ENCODE measurements around the gene PRAME. TPM values are rescaled to one million over a fixed set of nuclear protein-coding genes. Genes with fewer than 3 reads are reported as not detected.

Gene PRAME
- total and polyA plus RNA-seq, 2 donors (not counting 3 experiments of a cell fraction or from before 2014, with no cell fraction given) = 0.07 TPM; not detected in 1

- Histone ChIP-seq H2AFZ (ENCODE audit: low read depth, low read length) (no peak overlapping the region), H4K20me1 (replicated peaks; ENCODE audit: control insufficient read depth, extremely low read depth, insufficient read depth, low read length) (no peaks in the 10 kb centered on the region), H3K27me3 (ENCODE audit: control insufficient read depth in 2 of 2, insufficient read depth in 2 of 2, low read length in 2 of 2) (peaks cover 7 to 17% of the 10 kb centered on the region in 2 experiments), H3K4me2 (ENCODE audit: insufficient read depth, low read length) (no peak overlapping the region), H3K9me1 (replicated peaks; ENCODE audit: control insufficient read depth, extremely low read depth, insufficient read depth, low read length) (no peaks in the 10 kb centered on the region), H3K4me3 (replicated peaks in 1 of 3; ENCODE audit: insufficient read depth in 1 of 3, low read depth in 1 of 3, low read length in 3 of 3) (no peak overlapping the region), H3K36me3 (ENCODE audit: control insufficient read depth in 2 of 2, extremely low read depth in 1 of 2, insufficient read depth in 2 of 2, low read length in 2 of 2) (no peaks in the 10 kb centered on the region), H3K27ac (ENCODE audit: insufficient read depth, low read depth, low read length) (no peak overlapping the region), H3K9ac (replicated peaks; ENCODE audit: extremely low read depth, insufficient read depth, low read length) (no peak overlapping the region), H3K9me3 (replicated peaks; ENCODE audit: control insufficient read depth, insufficient read depth, low read length) (no peaks in the 10 kb centered on the region), H3K4me1 (ENCODE audit: control insufficient read depth, extremely low read depth, insufficient read depth, low read length) (no peaks in the 10 kb centered on the region), H3K79me2 (ENCODE audit: control insufficient read depth, insufficient read depth, low read length) (no peaks in the 10 kb centered on the region)
- DNase-seq (ENCODE audit: low read depth, low spot score) = no peak
- POLR2A ChIA-PET = no interaction called here
- CTCF ChIA-PET = interaction anchor here (1.2 to 4.3 kb wide), 2 partner anchors 10 to 19 kb away, joined by 4 to 126 read pairs; partner anchors contain the start of gene PRAME
- BruUV-seq (replicated peaks) = no TSS peak
- no peak for FAIRE-seq
- dilution Hi-C loops (cut with MboI; ENCODE audit: extremely low pct_ligation_motif_present, low sequenced_read_pairs) (no loop called here), intact Hi-C loops (cut with micrococcal nuclease) (no loop called here)
- no peak for TF ChIP-seq GATA2 (IDR thresholded peaks at IDR 0.05; ENCODE audit: insufficient read depth, insufficient read length, low read depth, low read length)
- no peak for TF ChIP-seq EZH2 (IDR thresholded peaks at IDR 0.05; ENCODE audit: borderline replicate concordance, low read depth, low read length, severe bottlenecking)
- TF ChIP-seq, protein P1, sequence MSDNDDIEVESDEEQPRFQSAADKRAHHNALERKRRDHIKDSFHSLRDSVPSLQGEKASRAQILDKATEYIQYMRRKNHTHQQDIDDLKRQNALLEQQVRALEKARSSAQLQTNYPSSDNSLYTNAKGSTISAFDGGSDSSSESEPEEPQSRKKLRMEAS (IDR thresholded peaks at IDR 0.05; ENCODE audit: insufficient read depth, insufficient read length) = no peak
- TF ChIP-seq FOS (IDR thresholded peaks at IDR 0.05; ENCODE audit: borderline replicate concordance, insufficient read depth, low read length) = no peak
- no peak for TF ChIP-seq MYC (IDR thresholded peaks at IDR 0.05; ENCODE audit: low read depth, low read length)
- TF ChIP-seq CTCF (IDR thresholded peaks at IDR 0.05; ENCODE audit: extremely low read depth in 1 of 2, insufficient read depth in 1 of 2, low read depth in 1 of 2, low read length in 2 of 2) = no peak
- no peak for TF ChIP-seq POLR2A (IDR thresholded peaks at IDR 0.05; ENCODE audit: low read depth, low read length)
- no peak for TF ChIP-seq JUN (IDR thresholded peaks at IDR 0.05; ENCODE audit: borderline replicate concordance, insufficient read depth, insufficient read length, low read depth)
- no peak for TF ChIP-seq POLR2AphosphoS5 (IDR thresholded peaks at IDR 0.05; ENCODE audit: insufficient read depth, low read depth, low read length)
Observed at GRCh38 chr22:22578702-22579424, 19.8 kb upstream of the PRAME start.

Data from endothelial cell of umbilical vein (primary cell).